ENCODE results near the gene ARPC4.

The ARPC4 gene

GRCh38 chr3:9806137-9806536, 13.3 kb downstream of the ARPC4 start:
- peaks cover 16% of the 10 kb centered on the region for H3K4me1 ChIP-seq (ENCODE audit: low read length)
- TF ChIP-seq, protein P1, sequence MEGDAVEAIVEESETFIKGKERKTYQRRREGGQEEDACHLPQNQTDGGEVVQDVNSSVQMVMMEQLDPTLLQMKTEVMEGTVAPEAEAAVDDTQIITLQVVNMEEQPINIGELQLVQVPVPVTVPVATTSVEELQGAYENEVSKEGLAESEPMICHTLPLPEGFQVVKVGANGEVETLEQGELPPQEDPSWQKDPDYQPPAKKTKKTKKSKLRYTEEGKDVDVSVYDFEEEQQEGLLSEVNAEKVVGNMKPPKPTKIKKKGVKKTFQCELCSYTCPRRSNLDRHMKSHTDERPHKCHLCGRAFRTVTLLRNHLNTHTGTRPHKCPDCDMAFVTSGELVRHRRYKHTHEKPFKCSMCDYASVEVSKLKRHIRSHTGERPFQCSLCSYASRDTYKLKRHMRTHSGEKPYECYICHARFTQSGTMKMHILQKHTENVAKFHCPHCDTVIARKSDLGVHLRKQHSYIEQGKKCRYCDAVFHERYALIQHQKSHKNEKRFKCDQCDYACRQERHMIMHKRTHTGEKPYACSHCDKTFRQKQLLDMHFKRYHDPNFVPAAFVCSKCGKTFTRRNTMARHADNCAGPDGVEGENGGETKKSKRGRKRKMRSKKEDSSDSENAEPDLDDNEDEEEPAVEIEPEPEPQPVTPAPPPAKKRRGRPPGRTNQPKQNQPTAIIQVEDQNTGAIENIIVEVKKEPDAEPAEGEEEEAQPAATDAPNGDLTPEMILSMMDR (IDR thresholded peaks at IDR 0.05; ENCODE audit: low read depth, low read length) = no peak
- no peak for TF ChIP-seq EZH2phosphoT487 (IDR thresholded peaks at IDR 0.05; ENCODE audit: low read depth)
- H4K20me1 ChIP-seq (ENCODE audit: insufficient read depth, low read length) = 0 out of 2 replicates have a peak, but pooled peaks cover 2% of the 10 kb centered on the region
- H3K4me3 ChIP-seq (ENCODE audit: low read length) = no peak overlapping the region
- H3K9me3 ChIP-seq (ENCODE audit: insufficient read depth, low read length) = no peaks in the 10 kb centered on the region
- H3K9ac ChIP-seq (ENCODE audit: low read length) = no peak overlapping the region
- H3K4me2 ChIP-seq (ENCODE audit: low read length) = no peak overlapping the region
- H3K27me3 ChIP-seq (ENCODE audit: low read depth, low read length) = no peaks in the 10 kb centered on the region
- no peaks in the 10 kb centered on the region for H3K79me2 ChIP-seq (ENCODE audit: low read length)
- no peak overlapping the region for H2AFZ ChIP-seq (ENCODE audit: low read depth, low read length)
- H3K27ac ChIP-seq (ENCODE audit: low read length) = no peak overlapping the region
- H3K36me3 ChIP-seq (replicated peaks; ENCODE audit: low read depth, low read length) = peaks cover 48% of the 10 kb centered on the region

GRCh38 chr3:9806688-9807589, 14.1 kb downstream of the ARPC4 start:
- Histone ChIP-seq H3K4me3 (ENCODE audit: low read length) (no peak overlapping the region), H3K9me3 (ENCODE audit: insufficient read depth, low read length) (no peaks in the 10 kb centered on the region), H3K27ac (ENCODE audit: low read length) (no peak overlapping the region), H3K27me3 (ENCODE audit: low read depth, low read length) (no peaks in the 10 kb centered on the region), H3K36me3 (replicated peaks; ENCODE audit: low read depth, low read length) (peaks cover 41% of the 10 kb centered on the region), H3K79me2 (ENCODE audit: low read length) (no peaks in the 10 kb centered on the region), H4K20me1 (ENCODE audit: insufficient read depth, low read length) (0 out of 2 replicates have a peak, but pooled peaks cover 2% of the 10 kb centered on the region), H3K9ac (ENCODE audit: low read length) (no peak overlapping the region), H3K4me1 (ENCODE audit: low read length) (peaks cover 16% of the 10 kb centered on the region), H2AFZ (ENCODE audit: low read depth, low read length) (no peak overlapping the region), H3K4me2 (ENCODE audit: low read length) (no peak overlapping the region)
- TF ChIP-seq EZH2phosphoT487 (IDR thresholded peaks at IDR 0.05; ENCODE audit: low read depth) = no peak
- TF ChIP-seq, protein P1 (IDR thresholded peaks at IDR 0.05; ENCODE audit: low read depth, low read length) = no peak

GRCh38 chr3:9807981-9808344, 15.1 kb downstream of the ARPC4 start:
- Histone ChIP-seq H3K9me3 (ENCODE audit: insufficient read depth, low read length) (no peaks in the 10 kb centered on the region), H3K36me3 (replicated peaks; ENCODE audit: low read depth, low read length) (peaks cover 42% of the 10 kb centered on the region), H3K79me2 (ENCODE audit: low read length) (no peaks in the 10 kb centered on the region), H3K9ac (ENCODE audit: low read length) (no peak overlapping the region), H4K20me1 (ENCODE audit: insufficient read depth, low read length) (0 out of 2 replicates have a peak, but pooled peaks cover 2% of the 10 kb centered on the region), H3K4me3 (ENCODE audit: low read length) (no peak overlapping the region), H3K27me3 (ENCODE audit: low read depth, low read length) (no peaks in the 10 kb centered on the region), H3K4me2 (ENCODE audit: low read length) (no peak overlapping the region), H3K4me1 (ENCODE audit: low read length) (peaks cover 16% of the 10 kb centered on the region), H2AFZ (ENCODE audit: low read depth, low read length) (no peak overlapping the region), H3K27ac (ENCODE audit: low read length) (no peak overlapping the region)
- TF ChIP-seq, protein P1 (IDR thresholded peaks at IDR 0.05; ENCODE audit: low read depth, low read length) = no peak
- TF ChIP-seq EZH2phosphoT487 (IDR thresholded peaks at IDR 0.05; ENCODE audit: low read depth) = no peak

DNA sequence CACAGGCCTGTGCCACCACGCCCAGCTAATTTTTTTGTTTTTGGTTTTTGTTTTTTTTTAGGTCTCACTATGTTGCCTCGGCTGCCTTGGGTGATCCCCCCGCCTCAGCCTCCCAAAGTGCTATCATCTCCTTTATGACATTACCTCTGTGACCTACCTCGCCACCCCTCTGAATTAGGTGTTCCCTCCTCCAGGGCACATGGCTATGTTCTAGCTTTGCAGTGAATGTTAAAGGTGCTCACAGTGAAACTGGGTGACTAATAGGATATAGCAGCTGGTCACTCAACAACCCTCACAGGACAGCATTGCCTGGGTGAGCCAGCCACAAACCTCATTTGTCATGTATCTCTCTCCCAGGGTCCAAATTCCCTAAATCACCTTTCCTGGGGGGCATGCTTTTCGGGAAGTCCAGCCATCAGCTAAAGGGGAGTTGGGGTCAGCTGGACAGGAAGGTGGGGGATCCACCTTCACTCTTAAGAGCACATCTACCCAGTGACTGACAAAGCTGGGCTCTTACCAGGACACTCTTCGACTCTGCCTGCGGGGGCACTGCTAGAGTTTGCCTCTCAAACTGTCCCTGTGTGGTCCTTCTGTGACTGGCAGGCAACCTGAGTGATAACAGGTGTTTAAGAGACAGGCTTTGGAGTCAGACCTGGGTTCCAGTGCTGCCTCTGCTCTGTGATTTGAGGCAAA, 15.6 kb downstream of the ARPC4 start:
- H4K20me1 ChIP-seq (ENCODE audit: insufficient read depth, low read length) = 0 out of 2 replicates have a peak, but pooled peaks cover under 1% of the 10 kb centered on the region
- H3K27me3 ChIP-seq (ENCODE audit: low read depth, low read length) = no peaks in the 10 kb centered on the region
- H3K27ac ChIP-seq (ENCODE audit: low read length) = peak overlapping the region; percentile 72
- no peak overlapping the region for H3K9ac ChIP-seq (ENCODE audit: low read length)
- H3K4me2 ChIP-seq (ENCODE audit: low read length) = peak overlapping the region; percentile 90
- TF ChIP-seq EZH2phosphoT487 (IDR thresholded peaks at IDR 0.05; ENCODE audit: low read depth) = no peak
- TF ChIP-seq, protein P1 (IDR thresholded peaks at IDR 0.05; ENCODE audit: low read depth, low read length) = no peak; the same call in 1 of the 2 replicates
- no peaks in the 10 kb centered on the region for H3K9me3 ChIP-seq (ENCODE audit: insufficient read depth, low read length)
- H3K4me3 ChIP-seq (ENCODE audit: low read length) = no peak overlapping the region
- H2AFZ ChIP-seq (ENCODE audit: low read depth, low read length) = no peak overlapping the region
- peaks cover 40% of the 10 kb centered on the region for H3K36me3 ChIP-seq (replicated peaks; ENCODE audit: low read depth, low read length)
- H3K79me2 ChIP-seq (ENCODE audit: low read length) = no peaks in the 10 kb centered on the region
- H3K4me1 ChIP-seq (ENCODE audit: low read length) = peaks cover 16% of the 10 kb centered on the region

Measured in OCI-LY3 (cell line).